ENCODE measurements around the gene WBP2. TPM values are rescaled to one million over a fixed set of nuclear protein-coding genes. Genes with fewer than 3 reads are reported as not detected.
A peak's percentile ranks its signal among the peaks of the same experiment; 100 is the strongest.

Gene WBP2
- total RNA-seq, 1 experiment from 2014 or later = 72.3 TPM

DNA sequence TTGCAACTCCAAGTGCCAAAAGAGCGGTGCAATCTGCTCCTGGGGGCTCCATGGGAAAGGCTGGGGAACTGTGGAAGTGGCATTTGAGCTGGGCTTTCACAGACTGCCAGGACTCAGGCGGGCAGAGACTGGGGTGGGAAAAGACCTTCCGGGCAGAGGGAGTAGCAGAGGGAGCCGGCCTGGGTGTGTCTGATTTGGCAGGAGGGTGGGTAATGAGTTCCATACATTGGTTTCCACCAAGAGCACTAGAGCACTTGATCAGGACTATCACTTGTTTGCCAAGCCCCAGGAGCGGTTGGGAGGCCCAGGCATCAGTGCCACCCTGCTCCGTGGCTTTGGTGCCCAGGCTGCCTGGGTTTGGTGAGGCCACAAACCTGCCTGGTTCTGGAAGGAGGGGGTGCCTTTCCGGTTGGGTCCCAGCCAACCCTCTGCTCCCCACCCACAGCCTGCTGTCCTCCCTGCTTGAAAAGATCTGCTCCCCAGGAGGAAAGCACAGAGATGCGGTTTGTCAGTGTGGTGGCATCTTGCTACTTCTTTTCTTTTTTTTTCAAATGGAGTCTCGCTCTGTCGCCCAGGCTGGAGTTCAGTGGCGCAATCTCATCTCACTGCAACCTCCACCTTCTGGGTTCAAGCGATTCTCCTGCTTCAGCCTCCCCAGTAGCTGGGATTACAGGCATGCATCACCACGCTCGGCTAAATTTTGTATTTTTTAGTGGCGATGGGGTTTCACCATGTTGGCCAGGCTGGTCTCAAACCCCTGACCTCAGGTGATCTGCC lies 26.7 kb upstream of the WBP2 start:
- no peaks in the 10 kb centered on the region; the same call in 1 of the 2 replicates for H3K27me3 ChIP-seq (replicated peaks; ENCODE audit: control insufficient read depth, insufficient read depth, low read length)
- H3K27ac Mint-ChIP-seq (ENCODE audit: unreplicated experiment) = no peak overlapping the region
- H3K4me3 ChIP-seq (ENCODE audit: low read depth, low read length) = no peak overlapping the region
- no peaks in the 10 kb centered on the region for H3K9me3 Mint-ChIP-seq (ENCODE audit: unreplicated experiment)
- no peaks in the 10 kb centered on the region for H3K36me3 ChIP-seq (ENCODE audit: control insufficient read depth, insufficient read depth, low read length)
- BruUV-seq (replicated peaks) = no TSS peak
- TF ChIP-seq, protein P1, sequence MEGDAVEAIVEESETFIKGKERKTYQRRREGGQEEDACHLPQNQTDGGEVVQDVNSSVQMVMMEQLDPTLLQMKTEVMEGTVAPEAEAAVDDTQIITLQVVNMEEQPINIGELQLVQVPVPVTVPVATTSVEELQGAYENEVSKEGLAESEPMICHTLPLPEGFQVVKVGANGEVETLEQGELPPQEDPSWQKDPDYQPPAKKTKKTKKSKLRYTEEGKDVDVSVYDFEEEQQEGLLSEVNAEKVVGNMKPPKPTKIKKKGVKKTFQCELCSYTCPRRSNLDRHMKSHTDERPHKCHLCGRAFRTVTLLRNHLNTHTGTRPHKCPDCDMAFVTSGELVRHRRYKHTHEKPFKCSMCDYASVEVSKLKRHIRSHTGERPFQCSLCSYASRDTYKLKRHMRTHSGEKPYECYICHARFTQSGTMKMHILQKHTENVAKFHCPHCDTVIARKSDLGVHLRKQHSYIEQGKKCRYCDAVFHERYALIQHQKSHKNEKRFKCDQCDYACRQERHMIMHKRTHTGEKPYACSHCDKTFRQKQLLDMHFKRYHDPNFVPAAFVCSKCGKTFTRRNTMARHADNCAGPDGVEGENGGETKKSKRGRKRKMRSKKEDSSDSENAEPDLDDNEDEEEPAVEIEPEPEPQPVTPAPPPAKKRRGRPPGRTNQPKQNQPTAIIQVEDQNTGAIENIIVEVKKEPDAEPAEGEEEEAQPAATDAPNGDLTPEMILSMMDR (IDR thresholded peaks at IDR 0.05; ENCODE audit: insufficient read depth in 1 of 2, low read depth in 1 of 2, low read length in 1 of 2, severe bottlenecking in 1 of 2, unreplicated experiment in 1 of 2) = no peak
- ChIA-PET CTCF (interaction anchor here (0.6 to 0.8 kb wide), 3 partner anchors 41 to 301 kb away, joined by 3 read pairs; no protein-coding TSS in a partner anchor), POLR2A (no interaction called here)
- peaks cover 6% of the 10 kb centered on the region for H3K4me1 Mint-ChIP-seq (ENCODE audit: low read depth, unreplicated experiment)
- intact Hi-C loops (cut with micrococcal nuclease; ENCODE audit: unreplicated experiment) = no loop called here
- DNase-seq = no peak
- H3K36me3 Mint-ChIP-seq (ENCODE audit: insufficient read depth, unreplicated experiment) = no peaks in the 10 kb centered on the region
- H3K4me3 Mint-ChIP-seq (ENCODE audit: unreplicated experiment) = no peak overlapping the region
- no peaks in the 10 kb centered on the region for H3K27me3 Mint-ChIP-seq (ENCODE audit: insufficient read depth, unreplicated experiment)
- H3K4me1 ChIP-seq = peaks cover 5% of the 10 kb centered on the region; the same call in 1 of the 2 replicates
- no peaks in the 10 kb centered on the region for H3K9me3 ChIP-seq

DNA sequence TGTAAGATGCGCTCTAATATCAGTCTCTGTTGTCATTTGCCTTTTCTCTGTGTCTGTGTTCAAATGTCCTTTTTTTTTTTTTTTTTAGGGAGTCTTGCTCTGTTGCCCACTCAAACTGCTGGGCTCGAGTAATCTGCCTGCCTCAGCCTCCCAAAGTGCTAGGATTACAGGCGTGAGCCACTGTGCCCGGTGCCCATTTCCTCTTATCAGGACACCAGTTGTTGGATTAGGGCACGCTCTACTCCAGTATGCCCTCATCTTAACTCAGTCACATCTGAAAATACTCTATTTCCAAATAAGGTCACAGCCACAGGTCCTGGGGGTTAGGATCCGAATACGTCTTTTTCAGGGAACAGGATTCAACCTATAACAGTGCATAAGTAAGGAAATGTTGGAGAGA lies 25.1 kb upstream of the WBP2 start:
- POLR2A ChIA-PET = interaction anchor here (0.6 kb wide), 2 partner anchors 117 to 163 kb away, joined by 4 to 6 read pairs; no protein-coding TSS in a partner anchor
- Histone ChIP-seq H3K4me3 (ENCODE audit: low read depth, low read length) (no peak overlapping the region), H3K36me3 (ENCODE audit: control insufficient read depth, insufficient read depth, low read length) (no peaks in the 10 kb centered on the region), H3K9me3 (no peaks in the 10 kb centered on the region), H3K4me1 (peaks cover 13% of the 10 kb centered on the region), H3K27me3 (replicated peaks; ENCODE audit: control insufficient read depth, insufficient read depth, low read length) (no peaks in the 10 kb centered on the region; the same call in 1 of the 2 replicates)
- intact Hi-C loops (cut with micrococcal nuclease; ENCODE audit: unreplicated experiment) = no loop called here
- H3K27me3 Mint-ChIP-seq (ENCODE audit: insufficient read depth, unreplicated experiment) = no peaks in the 10 kb centered on the region
- no peak for DNase-seq
- CTCF ChIA-PET = interaction anchor here (0.7 to 3.4 kb wide), 3 partner anchors 25 to 245 kb away, joined by 5 to 34 read pairs (median 5); partner anchors contain the start of gene WBP2
- no peak overlapping the region for H3K27ac Mint-ChIP-seq (ENCODE audit: unreplicated experiment)
- no TSS peak for BruUV-seq (replicated peaks)
- H3K36me3 Mint-ChIP-seq (ENCODE audit: insufficient read depth, unreplicated experiment) = no peaks in the 10 kb centered on the region
- H3K4me1 Mint-ChIP-seq (ENCODE audit: low read depth, unreplicated experiment) = peaks cover 12% of the 10 kb centered on the region
- no peaks in the 10 kb centered on the region for H3K9me3 Mint-ChIP-seq (ENCODE audit: unreplicated experiment)
- TF ChIP-seq, protein P1 (IDR thresholded peaks at IDR 0.05; ENCODE audit: insufficient read depth in 1 of 2, low read depth in 1 of 2, low read length in 1 of 2, severe bottlenecking in 1 of 2, unreplicated experiment in 1 of 2) = no peak
- no peak overlapping the region for H3K4me3 Mint-ChIP-seq (ENCODE audit: unreplicated experiment)

DNA sequence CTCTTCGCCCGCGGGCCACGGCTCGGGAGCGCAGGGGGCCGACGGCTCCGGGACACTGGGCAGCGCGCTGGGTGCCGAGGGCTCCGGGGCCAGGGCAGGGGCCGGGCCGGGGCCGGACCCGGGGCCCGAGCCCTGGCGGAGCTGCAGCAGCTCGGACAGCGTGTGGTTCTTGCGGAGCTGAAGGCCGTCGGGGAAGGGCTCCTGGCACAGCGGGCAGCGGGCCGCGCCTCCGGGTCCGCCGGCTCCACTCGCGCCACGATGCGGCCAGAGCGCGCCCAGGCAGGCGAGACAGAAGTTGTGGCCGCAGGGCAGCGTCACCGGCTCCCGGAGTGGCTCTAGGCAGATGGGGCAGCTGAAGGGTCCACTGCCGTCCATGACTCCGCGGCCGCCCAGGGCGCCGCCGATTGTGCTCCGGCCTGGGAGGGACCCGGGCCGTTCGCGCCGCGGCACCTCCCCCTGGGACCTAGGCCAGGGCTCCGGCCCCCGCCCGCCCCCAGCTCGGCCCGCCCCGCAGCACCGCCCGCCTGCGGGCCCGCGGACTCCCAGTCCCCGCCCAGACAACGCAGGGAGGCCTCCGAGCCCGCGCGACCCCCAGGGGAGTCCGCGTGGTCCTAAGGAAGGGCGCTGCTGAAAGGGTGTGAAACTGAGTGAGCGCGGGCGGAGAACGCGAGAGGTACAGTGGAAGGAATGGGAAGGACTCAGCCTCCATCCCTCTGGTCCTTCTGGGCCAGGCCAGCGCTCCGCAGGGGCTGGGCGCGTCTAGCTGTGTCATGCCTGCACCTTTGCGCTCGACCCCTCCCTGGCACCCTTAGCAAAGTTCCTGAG lies 23.3 kb upstream of the WBP2 start, which contains the start of gene TRIM47:
Gene TRIM47, minus strand, starts transcription at position 408 of the 825 bp plus-strand sequence. Its CDS starts 33 bp downstream, at position 375.
- intact Hi-C loops (cut with micrococcal nuclease; ENCODE audit: unreplicated experiment) = no loop called here
- Histone ChIP-seq H3K9me3 (no peaks in the 10 kb centered on the region), H3K36me3 (ENCODE audit: control insufficient read depth, insufficient read depth, low read length) (no peaks in the 10 kb centered on the region), H3K4me1 (peaks cover 13% of the 10 kb centered on the region), H3K4me3 (ENCODE audit: low read depth, low read length) (peak within 1 kb of the TSS; percentile 46), H3K27me3 (replicated peaks; ENCODE audit: control insufficient read depth, insufficient read depth, low read length) (no peaks in the 10 kb centered on the region; the same call in 1 of the 2 replicates)
- peak within 1 kb of the TSS; percentile 70 for H3K4me3 Mint-ChIP-seq (ENCODE audit: unreplicated experiment)
- H3K27ac Mint-ChIP-seq (ENCODE audit: unreplicated experiment) = no peak within 1 kb of the TSS
- CTCF ChIA-PET = interaction anchor here (0.5 to 3.4 kb wide), 12 partner anchors 12 to 1015 kb away, joined by 3 to 34 read pairs (median 4); partner anchors contain the start of genes GALK1 and WBP2
- POLR2A ChIA-PET = interaction anchor here (0.6 to 1.4 kb wide), 3 partner anchors 98 to 206 kb away, joined by 3 to 4 read pairs (median 4); a partner anchor contains a TSS
- TF ChIP-seq, protein P1 (IDR thresholded peaks at IDR 0.05; ENCODE audit: insufficient read depth in 1 of 2, low read depth in 1 of 2, low read length in 1 of 2, severe bottlenecking in 1 of 2, unreplicated experiment in 1 of 2) = peak; percentile 7 to 14
- no TSS peak for BruUV-seq (replicated peaks)
- no peaks in the 10 kb centered on the region for H3K27me3 Mint-ChIP-seq (ENCODE audit: insufficient read depth, unreplicated experiment)
- no peaks in the 10 kb centered on the region for H3K36me3 Mint-ChIP-seq (ENCODE audit: insufficient read depth, unreplicated experiment)
- H3K4me1 Mint-ChIP-seq (ENCODE audit: low read depth, unreplicated experiment) = peaks cover 12% of the 10 kb centered on the region
- no peaks in the 10 kb centered on the region for H3K9me3 Mint-ChIP-seq (ENCODE audit: unreplicated experiment)
- DNase-seq = peak; percentile 62 to 64

Measured in Caco-2 (cell line).